NT2/D1 (cell line): ENCODE results near the gene IL17RD.

Experiments used
- DNase-seq: peaks from one replicate; pipeline ENCODE4 v3.0.0-alpha.2; 2011; ENCODE audit warnings: low read depth, low spot score
- H3K27me3 ChIP-seq: 2 replicates; pipeline ENCODE4 v1.6.0; 2011; ENCODE audit warnings: mild to moderate bottlenecking; ENCODE audit not compliant: insufficient read length, insufficient read depth
- H3K36me3 ChIP-seq: 2 replicates; pipeline ENCODE4 v1.6.1; 2011; ENCODE audit warnings: mild to moderate bottlenecking, low read length, mixed read lengths; ENCODE audit not compliant: insufficient read depth, insufficient read length
- H3K4me1 ChIP-seq: 2 replicates; pipeline ENCODE4 v1.5.1; 2011; ENCODE audit not compliant: insufficient read depth, insufficient read length
- H3K4me3 ChIP-seq: 2 replicates; pipeline ENCODE4 v1.5.1; 2011; ENCODE audit warnings: low read depth; ENCODE audit not compliant: insufficient read length
- H3K9ac ChIP-seq: 2 replicates; pipeline ENCODE4 v1.6.0; 2011; ENCODE audit warnings: low read depth; ENCODE audit not compliant: insufficient read length
- H3K9me3 ChIP-seq: 2 replicates; pipeline ENCODE4 v1.5.1; 2011; ENCODE audit warnings: mild to moderate bottlenecking, low read length; ENCODE audit not compliant: insufficient read depth
- SUZ12 ChIP-seq: IDR thresholded peaks from 2 replicates; pipeline ENCODE4 v1.6.1; 2011; ENCODE audit not compliant: insufficient read length, insufficient read depth; ENCODE audit errors: extremely low read depth
- YY1 ChIP-seq: IDR thresholded peaks from 2 replicates; pipeline ENCODE4 v1.6.1; 2011; ENCODE audit not compliant: insufficient read length, insufficient read depth
- ZNF274 ChIP-seq: IDR thresholded peaks from 2 replicates; pipeline ENCODE4 v1.6.1; 2011; ENCODE audit warnings: mild to moderate bottlenecking, low read depth, low read length

The IL17RD gene

GRCh38 chr3:57074135-57074534, 91.0 kb downstream of the IL17RD start:
- Histone ChIP-seq H3K36me3 (peaks cover 21% of the 10 kb centered on the region), H3K9me3 (peaks cover 12% of the 10 kb centered on the region), H3K4me3 (no peak overlapping the region), H3K9ac (no peak overlapping the region), H3K27me3 (peaks cover 20% of the 10 kb centered on the region), H3K4me1 (no peaks in the 10 kb centered on the region)
- DNase-seq, result no peak
- TF ChIP-seq ZNF274, result no peak
- no peak for TF ChIP-seq YY1
- TF ChIP-seq SUZ12, result no peak

GRCh38 chr3:57073628-57074027, 91.5 kb downstream of the IL17RD start:
- Histone ChIP-seq H3K9me3 (peaks cover 12% of the 10 kb centered on the region), H3K4me3 (no peak overlapping the region), H3K4me1 (peaks cover under 1% of the 10 kb centered on the region), H3K27me3 (peaks cover 20% of the 10 kb centered on the region), H3K36me3 (peaks cover 21% of the 10 kb centered on the region), H3K9ac (no peak overlapping the region)
- TF ChIP-seq YY1 (no peak), ZNF274 (no peak), SUZ12 (no peak)
- no peak for DNase-seq

GRCh38 chr3:57069503-57069902, 95.7 kb downstream of the IL17RD start:
- H3K27me3 ChIP-seq, result no peaks in the 10 kb centered on the region
- no peak for TF ChIP-seq ZNF274
- TF ChIP-seq SUZ12, result no peak
- no peak for TF ChIP-seq YY1
- H3K9me3 ChIP-seq, result peaks cover 12% of the 10 kb centered on the region
- DNase-seq, result no peak
- H3K4me1 ChIP-seq, result peaks cover 5% of the 10 kb centered on the region
- no peak overlapping the region for H3K4me3 ChIP-seq
- no peak overlapping the region for H3K9ac ChIP-seq
- H3K36me3 ChIP-seq, result peaks cover 6% of the 10 kb centered on the region

DNA sequence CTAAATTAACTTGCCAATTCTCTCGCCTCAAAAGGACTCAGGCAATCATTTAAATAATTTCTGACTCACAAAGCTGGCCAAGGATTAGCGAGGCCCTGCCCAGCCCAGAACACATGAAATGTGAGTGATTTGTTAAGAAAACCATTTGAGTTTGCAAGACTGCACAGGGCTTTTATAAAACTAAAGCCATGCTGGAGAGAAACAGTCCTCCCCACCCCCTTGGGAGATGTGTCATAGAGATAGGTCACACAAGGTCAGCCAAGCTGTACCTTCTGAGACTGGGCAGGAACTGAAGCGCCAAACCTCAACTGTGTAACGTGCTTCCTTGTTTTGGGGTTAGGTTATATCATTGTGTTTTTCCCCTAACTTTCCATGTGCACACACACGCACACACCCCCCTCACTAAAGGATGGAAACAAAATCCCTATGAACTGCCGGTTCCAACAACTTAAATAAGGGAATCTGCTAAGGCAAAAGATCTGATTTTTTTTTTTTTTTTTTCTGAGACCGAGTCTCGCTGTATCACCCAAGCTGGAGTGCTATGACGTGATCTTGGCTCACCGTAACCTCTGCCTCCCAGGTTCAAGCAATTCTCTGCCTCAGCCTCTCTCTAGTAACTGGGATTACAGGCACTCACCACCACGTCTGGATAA, 96.6 kb downstream of the IL17RD start:
- Histone ChIP-seq H3K9me3 (peaks cover 12% of the 10 kb centered on the region), H3K36me3 (peaks cover under 1% of the 10 kb centered on the region), H3K27me3 (no peaks in the 10 kb centered on the region), H3K4me1 (peaks cover 5% of the 10 kb centered on the region), H3K4me3 (no peak overlapping the region), H3K9ac (no peak overlapping the region)
- TF ChIP-seq YY1 (no peak), ZNF274 (no peak), SUZ12 (no peak)
- DNase-seq, result no peak

DNA sequence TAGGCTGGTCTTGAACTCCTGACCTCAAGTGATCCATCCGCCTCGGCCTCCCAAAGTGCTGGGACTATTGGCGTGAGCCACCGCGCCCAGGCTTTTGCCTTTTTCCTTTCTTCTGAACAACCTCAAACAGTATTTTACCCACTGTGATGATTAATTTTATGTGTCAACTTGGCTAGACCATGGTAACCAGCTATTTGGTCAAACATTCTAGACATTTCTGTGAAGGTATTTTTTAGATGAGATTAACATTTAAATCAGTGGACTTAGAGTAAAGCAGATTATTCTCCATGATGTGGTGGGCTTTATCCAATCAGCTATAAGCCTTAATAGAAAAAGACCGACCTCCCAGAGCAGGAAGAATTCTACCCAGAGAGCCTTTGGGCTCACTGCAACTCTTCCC, 98.7 kb downstream of the IL17RD start:
- no peak overlapping the region for H3K9ac ChIP-seq
- DNase-seq, result no peak
- H3K9me3 ChIP-seq, result peaks cover 8% of the 10 kb centered on the region
- TF ChIP-seq SUZ12 (no peak), ZNF274 (no peak), YY1 (no peak)
- no peak overlapping the region for H3K4me3 ChIP-seq
- H3K36me3 ChIP-seq, result no peaks in the 10 kb centered on the region
- H3K4me1 ChIP-seq, result peaks cover 7% of the 10 kb centered on the region
- no peaks in the 10 kb centered on the region for H3K27me3 ChIP-seq

DNA sequence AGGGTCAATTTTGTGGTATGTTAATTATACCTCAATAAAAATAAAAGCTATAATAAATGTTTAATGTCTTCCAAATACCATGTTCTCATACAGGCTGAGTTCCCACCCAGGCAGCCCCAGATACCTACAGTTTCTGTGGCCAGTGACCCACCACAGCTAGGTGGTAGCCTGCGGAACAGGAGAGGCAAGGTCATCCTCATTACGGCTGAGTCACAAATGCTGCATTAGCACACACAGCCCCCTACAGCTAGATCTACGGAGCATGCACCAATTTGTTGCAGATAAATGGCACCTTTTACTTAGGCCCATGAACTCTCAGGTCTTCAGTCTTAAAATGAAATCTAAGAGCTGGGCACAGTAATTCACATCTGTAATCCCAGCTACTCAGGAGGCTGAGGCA, 99.6 kb downstream of the IL17RD start:
- no peak overlapping the region for H3K9ac ChIP-seq
- no peak for DNase-seq
- no peaks in the 10 kb centered on the region for H3K9me3 ChIP-seq
- peaks cover 7% of the 10 kb centered on the region for H3K4me1 ChIP-seq
- H3K4me3 ChIP-seq, result no peak overlapping the region
- no peaks in the 10 kb centered on the region for H3K36me3 ChIP-seq
- TF ChIP-seq YY1 (no peak), ZNF274 (no peak), SUZ12 (no peak)
- no peaks in the 10 kb centered on the region for H3K27me3 ChIP-seq

GRCh38 chr3:57064572-57064971, 100.6 kb downstream of the IL17RD start:
- Histone ChIP-seq H3K27me3 (no peaks in the 10 kb centered on the region), H3K9me3 (no peaks in the 10 kb centered on the region), H3K4me3 (no peak overlapping the region), H3K4me1 (peaks cover 7% of the 10 kb centered on the region), H3K36me3 (no peaks in the 10 kb centered on the region), H3K9ac (no peak overlapping the region)
- no peak for DNase-seq
- TF ChIP-seq SUZ12, result no peak
- TF ChIP-seq ZNF274, result no peak
- TF ChIP-seq YY1, result no peak

GRCh38 chr3:57064001-57064400, 101.2 kb downstream of the IL17RD start:
- no peak for TF ChIP-seq SUZ12
- TF ChIP-seq YY1, result no peak
- no peak for TF ChIP-seq ZNF274
- Histone ChIP-seq H3K36me3 (no peaks in the 10 kb centered on the region), H3K4me1 (peaks cover 7% of the 10 kb centered on the region), H3K27me3 (no peaks in the 10 kb centered on the region), H3K9me3 (no peaks in the 10 kb centered on the region), H3K4me3 (no peak overlapping the region), H3K9ac (no peak overlapping the region)
- DNase-seq, result no peak
